CD14-positive monocyte (primary cell): ENCODE measurements around the gene TANGO2. TPM values are rescaled to one million over a fixed set of nuclear protein-coding genes. Genes with fewer than 3 reads are reported as not detected.

Experiments used
- DNase-seq, 3 donors: peaks; one replicate each; pipeline ENCODE4 v3.0.0-alpha.2; 2011 to 2022
- H2AFZ ChIP-seq: 2 replicates; pipeline ENCODE4 v1.6.0; 2012; ENCODE audit warnings: mild to moderate bottlenecking, low read depth, low read length, inconsistent platforms; ENCODE audit not compliant: insufficient read depth, poor library complexity, severe bottlenecking
- H3K27ac ChIP-seq, 2 donors: 1 replicate in 1 of 2; 2 replicates in 1 of 2; pipeline ENCODE4 v1.5.1; 2012 to 2013; ENCODE audit warnings: low read length in 2 of 2, control low read depth in 1 of 2, inconsistent platforms in 1 of 2, low read depth in 1 of 2, mild to moderate bottlenecking in 1 of 2
- H3K27me3 ChIP-seq, 2 donors: one replicate each; pipeline versions ENCODE4 v1.6.0 to v1.6.1; 2011 to 2013; ENCODE audit warnings: low read length in 2 of 2; ENCODE audit not compliant: control insufficient read depth in 2 of 2, insufficient read depth in 2 of 2
- H3K36me3 ChIP-seq, 2 donors: replicated peaks in 1 of 2; 1 replicate in 1 of 2; 2 replicates in 1 of 2; pipeline versions ENCODE4 v1.5.1 to v1.6.1; 2012 to 2013; ENCODE audit warnings: low read length in 2 of 2, control low read depth in 1 of 2, inconsistent platforms in 1 of 2, mild to moderate bottlenecking in 1 of 2; ENCODE audit not compliant: insufficient read depth in 2 of 2, control insufficient read depth in 1 of 2
- H3K4me1 ChIP-seq, 2 donors: 1 replicate in 1 of 2; 2 replicates in 1 of 2; pipeline versions ENCODE4 v1.5.1 to v1.6.1; 2012 to 2013; ENCODE audit warnings: low read length in 2 of 2, control low read depth in 1 of 2, inconsistent platforms in 1 of 2, mild to moderate bottlenecking in 1 of 2, moderate library complexity in 1 of 2; ENCODE audit not compliant: insufficient read depth in 2 of 2, control insufficient read depth in 1 of 2
- H3K4me2 ChIP-seq: replicated peaks from 2 replicates; pipeline ENCODE3; 2012; ENCODE audit warnings: low read length, moderate library complexity, mild to moderate bottlenecking; ENCODE audit not compliant: poor library complexity, severe bottlenecking; ENCODE audit errors: extremely low read depth
- H3K4me3 ChIP-seq, 3 experiments: fragments of 200-600 bp in 1 of 3; sonication (generic) in 1 of 3; replicated peaks in 1 of 3; 1 replicate in 2 of 3; 2 replicates in 1 of 3; pipeline ENCODE4 v1.5.1; 2011 to 2013; ENCODE audit warnings: low read length in 3 of 3, mild to moderate bottlenecking in 3 of 3, control low read depth in 2 of 3, low read depth in 2 of 3, inconsistent platforms in 1 of 3, moderate library complexity in 1 of 3
- H3K79me2 ChIP-seq: 2 replicates; pipeline ENCODE4 v1.6.0; 2012; ENCODE audit warnings: mild to moderate bottlenecking, control low read depth, inconsistent platforms, low read length, moderate library complexity; ENCODE audit not compliant: insufficient read depth
- H3K9ac ChIP-seq: 2 replicates; pipeline ENCODE4 v1.6.0; 2017; ENCODE audit warnings: low read length, mild to moderate bottlenecking; ENCODE audit not compliant: insufficient read depth, poor library complexity, severe bottlenecking
- H3K9me3 ChIP-seq, 2 donors: replicated peaks in 1 of 2; 1 replicate in 1 of 2; 2 replicates in 1 of 2; pipeline versions ENCODE4 v1.5.1 to v1.6.1; 2012 to 2013; ENCODE audit warnings: low read length in 2 of 2, control low read depth in 1 of 2; ENCODE audit not compliant: control insufficient read depth in 1 of 2, insufficient read depth in 1 of 2
- H4K20me1 ChIP-seq: 2 replicates; pipeline ENCODE4 v1.6.0; 2012; ENCODE audit warnings: mild to moderate bottlenecking, low read length, control low read depth, moderate library complexity; ENCODE audit not compliant: insufficient read depth
- H3K27ac Mint-ChIP-seq, 7 donors: one replicate each; pipeline ENCODE4 v1.8.0; 2020; ENCODE audit warnings: mild to moderate bottlenecking in 7 of 7, mixed read lengths in 7 of 7, moderate library complexity in 6 of 7, inconsistent platforms in 2 of 7
- H3K27me3 Mint-ChIP-seq, 3 donors: one replicate each; pipeline ENCODE4 v1.8.0; 2021 to 2022; ENCODE audit warnings: low read depth in 3 of 3, mild to moderate bottlenecking in 3 of 3, mixed read lengths in 3 of 3, moderate library complexity in 3 of 3, inconsistent platforms in 1 of 3
- H3K36me3 Mint-ChIP-seq, 2 donors: one replicate each; pipeline ENCODE4 v1.8.0; 2020; ENCODE audit warnings: mixed read lengths in 2 of 2, inconsistent platforms in 1 of 2, mild to moderate bottlenecking in 1 of 2
- H3K4me1 Mint-ChIP-seq: one replicate; pipeline ENCODE4 v1.8.0; 2020; ENCODE audit warnings: mild to moderate bottlenecking, mixed read lengths
- H3K4me3 Mint-ChIP-seq, 2 donors: one replicate each; pipeline ENCODE4 v1.8.0; 2020; ENCODE audit warnings: mild to moderate bottlenecking in 2 of 2, mixed read lengths in 2 of 2, moderate library complexity in 1 of 2
- H3K9me3 Mint-ChIP-seq, 7 donors: one replicate each; pipeline ENCODE4 v1.8.0; 2020 to 2022; ENCODE audit warnings: mixed read lengths in 7 of 7, mild to moderate bottlenecking in 6 of 7, moderate library complexity in 6 of 7, inconsistent platforms in 2 of 7
- whole genome bisulfite sequencing: methylation state at CpG from one replicate; pipeline ENCODE4 v1.1.5; 2013; ENCODE audit warnings: missing lambda C conversion rate; ENCODE audit not compliant: insufficient coverage; 5-methylcytosine and 5-hydroxymethylcytosine counted together
- intact Hi-C, 2 donors: fragments of 100-400 bp; cut with micrococcal nuclease; formaldehyde crosslinking; loops; one replicate each; pipeline versions ENCODE4 v1.15.0 to v1.15.1; 2023
- polyA plus RNA-seq, 3 donors: library from polyadenylated mRNA; depleted of rRNA in 1 of 3; unstranded in 2 of 3; stranded (reverse) in 1 of 3; fragments of 300-500 nt in 2 of 3; fragments of >200 nt in 1 of 3; fragmentation: Illumina TruSeq in 2 of 3; gene quantifications; 1 replicate in 2 of 3; 2 replicates in 1 of 3; pipeline ENCODE4 v1.2.3, GENCODE V29; 2012 to 2021
- TF ChIP-seq, protein P1 (sequence below): fragments of 200-600 bp; IDR thresholded peaks from one replicate; pipeline ENCODE4 v1.8.0; 2022; ENCODE audit warnings: antibody characterized with exemption, mild to moderate bottlenecking

Gene TANGO2
- polyA plus RNA-seq, 3 donors: 56.4 to 94.9 (median 58.2) TPM

DNA sequence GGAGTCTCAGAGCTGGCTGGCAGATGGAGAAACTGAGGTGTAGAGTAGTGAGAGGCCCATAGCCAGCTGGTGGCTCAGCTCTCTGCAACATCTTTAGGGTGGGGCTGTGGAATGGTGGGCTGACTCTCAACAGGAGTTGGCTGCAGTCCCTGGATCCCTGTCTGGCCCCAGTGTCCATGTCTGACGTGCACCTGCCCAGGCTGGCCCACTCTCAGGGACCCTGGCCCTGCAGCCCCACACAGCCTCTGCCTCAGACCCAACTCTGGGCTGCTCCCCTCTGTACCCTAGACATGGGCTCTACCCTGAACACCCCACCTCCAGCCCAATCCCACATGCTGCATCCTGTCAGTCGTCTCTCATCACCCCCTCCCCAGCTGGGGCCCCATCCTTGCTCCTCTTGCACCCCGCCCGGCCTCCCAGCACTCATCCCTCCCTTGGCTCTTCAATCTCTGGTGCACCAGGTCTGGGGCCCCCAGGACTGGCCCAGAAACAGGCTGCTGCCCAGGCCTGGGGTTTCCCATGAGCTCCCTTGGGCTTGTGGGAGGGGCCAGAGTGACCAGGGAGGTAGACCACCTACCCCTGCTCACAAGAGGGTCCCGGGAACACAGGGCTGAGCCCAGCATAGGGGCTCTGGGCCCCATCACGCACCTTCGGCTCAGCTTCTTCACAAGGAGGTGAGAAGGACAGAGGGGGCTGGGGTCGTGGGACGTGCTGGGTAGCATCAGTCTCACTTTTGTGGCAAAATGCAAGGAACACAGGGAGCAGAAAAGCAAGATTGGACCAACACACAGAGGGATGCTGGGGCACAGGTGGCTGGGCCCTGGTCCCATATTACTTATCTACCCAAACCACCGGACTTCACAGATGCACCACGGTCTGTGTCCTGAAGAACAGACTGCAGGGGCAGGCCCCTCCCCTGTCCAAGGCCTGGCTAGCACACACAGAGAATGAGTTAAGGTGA, 35.8 kb upstream of the TANGO2 start:
- H3K4me2 ChIP-seq: no peak overlapping the region
- H3K27ac ChIP-seq: no peak overlapping the region
- H4K20me1 ChIP-seq: no peaks in the 10 kb centered on the region
- TF ChIP-seq, protein P1, sequence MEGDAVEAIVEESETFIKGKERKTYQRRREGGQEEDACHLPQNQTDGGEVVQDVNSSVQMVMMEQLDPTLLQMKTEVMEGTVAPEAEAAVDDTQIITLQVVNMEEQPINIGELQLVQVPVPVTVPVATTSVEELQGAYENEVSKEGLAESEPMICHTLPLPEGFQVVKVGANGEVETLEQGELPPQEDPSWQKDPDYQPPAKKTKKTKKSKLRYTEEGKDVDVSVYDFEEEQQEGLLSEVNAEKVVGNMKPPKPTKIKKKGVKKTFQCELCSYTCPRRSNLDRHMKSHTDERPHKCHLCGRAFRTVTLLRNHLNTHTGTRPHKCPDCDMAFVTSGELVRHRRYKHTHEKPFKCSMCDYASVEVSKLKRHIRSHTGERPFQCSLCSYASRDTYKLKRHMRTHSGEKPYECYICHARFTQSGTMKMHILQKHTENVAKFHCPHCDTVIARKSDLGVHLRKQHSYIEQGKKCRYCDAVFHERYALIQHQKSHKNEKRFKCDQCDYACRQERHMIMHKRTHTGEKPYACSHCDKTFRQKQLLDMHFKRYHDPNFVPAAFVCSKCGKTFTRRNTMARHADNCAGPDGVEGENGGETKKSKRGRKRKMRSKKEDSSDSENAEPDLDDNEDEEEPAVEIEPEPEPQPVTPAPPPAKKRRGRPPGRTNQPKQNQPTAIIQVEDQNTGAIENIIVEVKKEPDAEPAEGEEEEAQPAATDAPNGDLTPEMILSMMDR: no peak
- 83% methylated on average over 6 of the region's 11 CpGs for WGBS
- H3K79me2 ChIP-seq: no peaks in the 10 kb centered on the region
- H3K27ac Mint-ChIP-seq: no peak overlapping the region
- no peak overlapping the region for H2AFZ ChIP-seq
- intact Hi-C loops: loop anchor here in 1 of 2 donors (5.0 kb wide), 1 partner anchor 37 kb away; the partner anchor contains the start of gene TANGO2
- peaks cover 4% of the 10 kb centered on the region for H3K4me1 Mint-ChIP-seq
- peak overlapping the region; percentile 24 to 65 for H3K4me3 Mint-ChIP-seq
- peaks cover 0 to 3% (median 0%) of the 10 kb centered on the region in 7 donors for H3K9me3 Mint-ChIP-seq
- no peak overlapping the region for H3K9ac ChIP-seq
- no peak for DNase-seq
- H3K36me3 ChIP-seq: no peaks in the 10 kb centered on the region
- H3K27me3 Mint-ChIP-seq: peaks cover 4 to 13% (median 10%) of the 10 kb centered on the region in 3 donors
- H3K4me1 ChIP-seq: peaks cover 8 to 11% of the 10 kb centered on the region in 2 donors
- H3K36me3 Mint-ChIP-seq: no peaks in the 10 kb centered on the region
- H3K27me3 ChIP-seq: peaks cover 0 to 5% of the 10 kb centered on the region in 2 donors
- H3K4me3 ChIP-seq: no peak overlapping the region
- no peaks in the 10 kb centered on the region for H3K9me3 ChIP-seq

DNA sequence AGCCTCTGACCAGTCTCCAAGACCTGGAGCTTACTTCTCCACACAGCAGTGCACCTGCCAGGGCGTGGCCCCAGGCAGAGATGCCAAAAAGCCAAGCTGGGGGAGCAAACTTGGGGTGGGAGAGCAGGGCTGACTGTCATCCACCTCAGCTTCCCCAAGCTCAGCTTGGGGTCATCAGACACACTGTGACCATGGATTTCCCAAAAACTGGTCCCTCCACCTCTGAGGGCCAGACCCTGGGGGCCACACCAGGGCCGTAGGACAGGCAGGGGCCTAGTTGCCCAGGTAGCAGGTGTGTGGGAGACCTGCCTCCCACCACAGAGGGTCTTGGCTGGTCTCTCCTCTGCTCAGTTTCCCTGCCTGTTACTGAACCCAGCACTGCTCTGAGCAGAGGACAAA, 34.9 kb upstream of the TANGO2 start:
- Mint-ChIP-seq H3K27me3 (peaks cover 2 to 16% (median 10%) of the 10 kb centered on the region in 3 donors), H3K36me3 (no peaks in the 10 kb centered on the region), H3K4me3 (peak overlapping the region; percentile 76 to 84), H3K27ac (no peak overlapping the region), H3K9me3 (peaks cover 0 to 3% (median 0%) of the 10 kb centered on the region in 7 donors), H3K4me1 (peaks cover 4% of the 10 kb centered on the region)
- H3K9ac ChIP-seq: peak overlapping the region; percentile 70
- no peaks in the 10 kb centered on the region for H3K36me3 ChIP-seq
- no peak overlapping the region for H3K27ac ChIP-seq
- intact Hi-C loops: loop anchor here in 1 of 2 donors (5.0 kb wide), 1 partner anchor 36 kb away; the partner anchor contains the start of gene TANGO2
- 73% methylated on average over 2 of the region's 2 CpGs for whole genome bisulfite sequencing
- no peaks in the 10 kb centered on the region for H4K20me1 ChIP-seq
- H3K4me2 ChIP-seq: peak overlapping the region; percentile 95
- peak overlapping the region; percentile 91 for H2AFZ ChIP-seq
- peaks cover 0 to 5% of the 10 kb centered on the region in 2 donors for H3K27me3 ChIP-seq
- H3K9me3 ChIP-seq: no peaks in the 10 kb centered on the region
- peaks cover 8 to 11% of the 10 kb centered on the region in 2 donors for H3K4me1 ChIP-seq
- TF ChIP-seq, protein P1: no peak
- no peaks in the 10 kb centered on the region for H3K79me2 ChIP-seq
- H3K4me3 ChIP-seq: peak overlapping the region in 2 of 3 experiments; percentile 39 to 84
- no peak for DNase-seq
